Common myeloid progenitor, CD34-positive (primary cell): Measurements from ENCODE around the gene MYRIP.

Source experiments
- CTCF ChIA-PET: fragments of 350-600 bp; sonication (Branson Sonifier 250); formaldehyde crosslinking; loops from one replicate; lab custom pipeline; 2021; ENCODE audit warnings: antibody characterized with exemption; lab: Charles Lee
- POLR2A ChIA-PET: fragments of 350-600 bp; sonication (Branson Sonifier 250); formaldehyde crosslinking; loops from one replicate; lab custom pipeline; 2021; ENCODE audit warnings: antibody characterized with exemption; lab: Charles Lee
- DNase-seq, 3 donors: peaks; one replicate each; pipeline versions ENCODE4 v3.0.0 to v3.0.0-alpha.2; 2013
- H3K27ac ChIP-seq, 2 experiments: 1 replicate in 1 of 2; 2 replicates in 1 of 2; pipeline ENCODE4 v1.7.0; 2013; ENCODE audit warnings: inconsistent platforms in 2 of 2, low read length in 2 of 2, mild to moderate bottlenecking in 2 of 2, low read depth in 1 of 2, moderate library complexity in 1 of 2; ENCODE audit not compliant: severe bottlenecking in 2 of 2, insufficient read depth in 1 of 2, poor library complexity in 1 of 2
- H3K27me3 ChIP-seq, 5 experiments: replicated peaks in 2 of 5; 1 replicate in 3 of 5; 2 replicates in 2 of 5; pipeline versions ENCODE4 v1.6.1 to v1.7.0; 2013; ENCODE audit warnings: low read length in 4 of 5, mild to moderate bottlenecking in 2 of 5, moderate library complexity in 2 of 5, inconsistent platforms in 1 of 5; ENCODE audit not compliant: insufficient read depth in 5 of 5, control insufficient read depth in 4 of 5
- H3K36me3 ChIP-seq, 4 experiments: 1 replicate in 2 of 4; 2 replicates in 2 of 4; pipeline versions ENCODE4 v1.6.1 to v1.7.0; 2013; ENCODE audit warnings: low read length in 3 of 4, control low read depth in 1 of 4, mild to moderate bottlenecking in 1 of 4; ENCODE audit not compliant: control insufficient read depth in 4 of 4, insufficient read depth in 4 of 4
- H3K4me1 ChIP-seq, 4 experiments: 1 replicate in 3 of 4; 2 replicates in 1 of 4; pipeline versions ENCODE4 v1.6.1 to v1.7.1; 2013; ENCODE audit warnings: low read length in 3 of 4, mild to moderate bottlenecking in 3 of 4, control low read depth in 1 of 4, inconsistent platforms in 1 of 4, moderate library complexity in 1 of 4; ENCODE audit not compliant: control insufficient read depth in 4 of 4, insufficient read depth in 4 of 4; ENCODE audit errors: control extremely low read depth in 1 of 4
- H3K4me3 ChIP-seq, 7 experiments: 1 replicate in 4 of 7; 2 replicates in 3 of 7; pipeline versions ENCODE4 v1.5.1 to v1.7.0; 2013; ENCODE audit warnings: mild to moderate bottlenecking in 7 of 7, low read length in 6 of 7, moderate library complexity in 6 of 7, inconsistent platforms in 2 of 7, low read depth in 2 of 7, control low read depth in 1 of 7; ENCODE audit not compliant: insufficient read depth in 4 of 7, control insufficient read depth in 1 of 7; ENCODE audit errors: extremely low read depth in 1 of 7
- H3K9me3 ChIP-seq, 5 experiments: 1 replicate in 4 of 5; 2 replicates in 1 of 5; pipeline versions ENCODE4 v1.6.1 to v1.7.1; 2013; ENCODE audit warnings: low read length in 4 of 5, mild to moderate bottlenecking in 2 of 5, inconsistent platforms in 1 of 5, low read depth in 1 of 5, moderate library complexity in 1 of 5; ENCODE audit not compliant: control insufficient read depth in 4 of 5, insufficient read depth in 2 of 5; ENCODE audit errors: control extremely low read depth in 1 of 5
- WGBS: methylation state at CpG from one replicate; pipeline ENCODE4 v1.1.5; 2013; ENCODE audit not compliant: insufficient coverage; 5-methylcytosine and 5-hydroxymethylcytosine counted together

The MYRIP gene

GRCh38 chr3:39849992-39850715 lies 40.7 kb downstream of the MYRIP start:
- no peak overlapping the region for H3K27ac ChIP-seq
- no peaks in the 10 kb centered on the region for H3K27me3 ChIP-seq
- peaks cover 0 to 7% (median 4%) of the 10 kb centered on the region in 4 experiments for H3K4me1 ChIP-seq
- H3K4me3 ChIP-seq: no peak overlapping the region
- H3K36me3 ChIP-seq: no peaks in the 10 kb centered on the region
- 25% methylated on average over 1 of the region's 3 CpGs for WGBS
- no peaks in the 10 kb centered on the region for H3K9me3 ChIP-seq
- ChIA-PET POLR2A (no interaction called here), CTCF (no interaction called here)
- DNase-seq: peak; percentile 9 to 65 (median 50)

GRCh38 chr3:39850716-39851032 lies 41.3 kb downstream of the MYRIP start:
- peaks cover 0 to 1% (median 0%) of the 10 kb centered on the region in 5 experiments for H3K9me3 ChIP-seq
- H3K4me1 ChIP-seq: peaks cover 0 to 7% (median 4%) of the 10 kb centered on the region in 4 experiments
- H3K27ac ChIP-seq: no peak overlapping the region
- POLR2A ChIA-PET: no interaction called here
- 100% methylated on average over 1 of the region's 2 CpGs for WGBS
- H3K27me3 ChIP-seq: no peaks in the 10 kb centered on the region
- CTCF ChIA-PET: no interaction called here
- no peaks in the 10 kb centered on the region for H3K36me3 ChIP-seq
- no peak overlapping the region for H3K4me3 ChIP-seq
- DNase-seq: no peak

GRCh38 chr3:39855517-39855916 lies 46.1 kb downstream of the MYRIP start:
- Histone ChIP-seq H3K36me3 (no peaks in the 10 kb centered on the region), H3K4me1 (no peaks in the 10 kb centered on the region), H3K4me3 (no peak overlapping the region), H3K27ac (no peak overlapping the region), H3K27me3 (no peaks in the 10 kb centered on the region), H3K9me3 (peaks cover 0 to 12% (median 2%) of the 10 kb centered on the region in 5 experiments)
- DNase-seq: no peak
- CTCF ChIA-PET: no interaction called here
- WGBS: 93% methylated on average over 2 of the region's 3 CpGs
- POLR2A ChIA-PET: no interaction called here

DNA sequence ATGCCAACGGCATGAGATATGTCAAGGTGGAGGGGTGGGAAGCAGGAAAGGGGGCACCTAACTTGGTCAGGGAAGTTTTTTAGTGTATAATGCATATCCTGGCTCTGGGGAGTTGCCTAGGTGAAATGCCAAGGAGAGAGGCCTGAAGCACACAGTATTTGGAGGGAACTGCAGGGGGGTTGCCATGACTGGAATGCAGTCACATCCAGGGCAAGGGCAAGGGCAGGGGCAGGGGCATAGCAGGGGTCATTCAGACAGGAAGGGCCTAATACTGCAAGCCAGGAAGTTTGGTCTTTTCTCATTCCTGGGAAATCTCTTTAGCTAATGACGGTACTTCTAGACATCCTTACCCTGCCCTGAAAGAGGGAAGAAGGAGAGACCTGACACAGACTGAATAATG lies 60.5 kb downstream of the MYRIP start:
- H3K36me3 ChIP-seq: no peaks in the 10 kb centered on the region
- H3K27ac ChIP-seq: no peak overlapping the region
- ChIA-PET POLR2A (no interaction called here), CTCF (no interaction called here)
- no peaks in the 10 kb centered on the region for H3K4me1 ChIP-seq
- H3K27me3 ChIP-seq: peaks cover 0 to 2% (median 0%) of the 10 kb centered on the region in 5 experiments
- H3K9me3 ChIP-seq: peaks cover 0 to 2% (median 0%) of the 10 kb centered on the region in 5 experiments
- no peak overlapping the region for H3K4me3 ChIP-seq
- WGBS: 100% methylated on average over 2 of the region's 2 CpGs
- no peak for DNase-seq

DNA sequence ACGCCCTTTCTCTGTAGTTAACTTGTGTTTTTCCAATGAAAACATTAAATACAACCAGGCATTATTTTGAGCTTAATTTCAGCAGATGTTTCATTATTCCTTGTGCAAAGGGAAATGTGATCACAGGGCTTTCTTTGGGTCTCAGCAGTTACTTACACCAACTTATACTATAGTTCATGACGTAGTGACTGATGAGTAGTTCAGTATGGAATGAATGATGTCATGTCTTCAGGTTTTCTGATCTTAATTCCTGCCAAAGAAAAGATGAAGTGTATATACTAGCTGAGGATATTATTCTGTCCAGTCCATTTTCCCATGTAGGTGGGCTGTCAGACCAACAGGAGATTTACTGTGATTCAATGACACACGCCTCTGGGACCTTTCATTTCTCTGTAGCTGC lies 61.3 kb downstream of the MYRIP start:
- Histone ChIP-seq H3K27ac (no peak overlapping the region), H3K27me3 (peaks cover 0 to 2% (median 0%) of the 10 kb centered on the region in 5 experiments), H3K4me1 (no peaks in the 10 kb centered on the region), H3K9me3 (peaks cover 0 to 2% (median 0%) of the 10 kb centered on the region in 5 experiments), H3K36me3 (no peaks in the 10 kb centered on the region), H3K4me3 (no peak overlapping the region)
- ChIA-PET CTCF (no interaction called here), POLR2A (no interaction called here)
- no CpG with 5 or more reads among the region's 3 CpGs for WGBS
- no peak for DNase-seq

GRCh38 chr3:39879581-39879980 lies 70.2 kb downstream of the MYRIP start:
- WGBS: no CpG with 5 or more reads among the region's 2 CpGs
- H3K4me1 ChIP-seq: no peaks in the 10 kb centered on the region
- H3K9me3 ChIP-seq: peaks cover 0 to 2% (median 0%) of the 10 kb centered on the region in 5 experiments
- H3K27me3 ChIP-seq: no peaks in the 10 kb centered on the region
- DNase-seq: no peak
- no peak overlapping the region for H3K27ac ChIP-seq
- POLR2A ChIA-PET: no interaction called here
- no peaks in the 10 kb centered on the region for H3K36me3 ChIP-seq
- no peak overlapping the region for H3K4me3 ChIP-seq
- CTCF ChIA-PET: no interaction called here

GRCh38 chr3:39882111-39882510 lies 72.7 kb downstream of the MYRIP start:
- no peak overlapping the region for H3K27ac ChIP-seq
- no peaks in the 10 kb centered on the region for H3K4me1 ChIP-seq
- no peak overlapping the region for H3K4me3 ChIP-seq
- no peaks in the 10 kb centered on the region for H3K36me3 ChIP-seq
- no peak for DNase-seq
- H3K27me3 ChIP-seq: no peaks in the 10 kb centered on the region
- POLR2A ChIA-PET: no interaction called here
- no CpG with 5 or more reads among the region's 1 CpG for WGBS
- CTCF ChIA-PET: interaction anchor here (1.1 kb wide), 1 partner anchor 19 kb away, joined by 4 read pairs; no protein-coding TSS in a partner anchor
- H3K9me3 ChIP-seq: peaks cover 0 to 2% (median 0%) of the 10 kb centered on the region in 5 experiments
